ENCODE results near the gene RPS15. TPM values are rescaled to one million over a fixed set of nuclear protein-coding genes. Genes with fewer than 3 reads are reported as not detected.

Gene RPS15
- total RNA-seq: 1,000 to 10,000 TPM; 1,802 to 3,909 (median 2,793) TPM

- 1% methylated on average over 54 of the region's 100 CpGs for WGBS
- H3K9me3 ChIP-seq: no peaks in the 10 kb centered on the region
- peaks cover 56% of the 10 kb centered on the region for H3K36me3 ChIP-seq
- TF ChIP-seq POLR2AphosphoS5 (IDR thresholded peaks at IDR 0.05): peak; percentile 87 to 99 (median 98)
- TF ChIP-seq CTCF (IDR thresholded peaks at IDR 0.05): peak; percentile 83 to 97
- TF ChIP-seq EP300 (IDR thresholded peaks at IDR 0.05): no peak
- TF ChIP-seq POLR2A (IDR thresholded peaks at IDR 0.05): peak; percentile 78 to 91
- peak within 1 kb of the TSS; percentile 58 for H3K4me3 ChIP-seq
- peaks cover 30% of the 10 kb centered on the region for H3K4me1 ChIP-seq
- no peaks in the 10 kb centered on the region for H3K27me3 ChIP-seq
- peak; percentile 96 to 98 for DNase-seq (ENCODE audit: low spot score in 2 of 2)
- H3K27ac ChIP-seq: peak within 1 kb of the TSS; percentile 83
These were observed at the start of gene RPS15 for GRCh38 chr19:1438035-1438932. Gene RPS15, plus strand, starts transcription at chr19:1438396. Its CDS starts 30 bp downstream, at chr19:1438426.

GRCh38 chr19:1388637-1389026, 49.6 kb upstream of the RPS15 start:
- H3K4me1 ChIP-seq: peaks cover 36% of the 10 kb centered on the region
- H3K27me3 ChIP-seq: no peaks in the 10 kb centered on the region
- 89% methylated on average over 3 of the region's 17 CpGs for WGBS
- H3K36me3 ChIP-seq: peaks cover 56% of the 10 kb centered on the region
- TF ChIP-seq POLR2AphosphoS5 (IDR thresholded peaks at IDR 0.05) (no peak), EP300 (IDR thresholded peaks at IDR 0.05) (no peak), POLR2A (IDR thresholded peaks at IDR 0.05) (no peak), CTCF (IDR thresholded peaks at IDR 0.05) (no peak)
- H3K4me3 ChIP-seq: no peak overlapping the region
- H3K9me3 ChIP-seq: no peaks in the 10 kb centered on the region
- no peak overlapping the region for H3K27ac ChIP-seq
- DNase-seq (ENCODE audit: low spot score in 2 of 2): no peak

DNA sequence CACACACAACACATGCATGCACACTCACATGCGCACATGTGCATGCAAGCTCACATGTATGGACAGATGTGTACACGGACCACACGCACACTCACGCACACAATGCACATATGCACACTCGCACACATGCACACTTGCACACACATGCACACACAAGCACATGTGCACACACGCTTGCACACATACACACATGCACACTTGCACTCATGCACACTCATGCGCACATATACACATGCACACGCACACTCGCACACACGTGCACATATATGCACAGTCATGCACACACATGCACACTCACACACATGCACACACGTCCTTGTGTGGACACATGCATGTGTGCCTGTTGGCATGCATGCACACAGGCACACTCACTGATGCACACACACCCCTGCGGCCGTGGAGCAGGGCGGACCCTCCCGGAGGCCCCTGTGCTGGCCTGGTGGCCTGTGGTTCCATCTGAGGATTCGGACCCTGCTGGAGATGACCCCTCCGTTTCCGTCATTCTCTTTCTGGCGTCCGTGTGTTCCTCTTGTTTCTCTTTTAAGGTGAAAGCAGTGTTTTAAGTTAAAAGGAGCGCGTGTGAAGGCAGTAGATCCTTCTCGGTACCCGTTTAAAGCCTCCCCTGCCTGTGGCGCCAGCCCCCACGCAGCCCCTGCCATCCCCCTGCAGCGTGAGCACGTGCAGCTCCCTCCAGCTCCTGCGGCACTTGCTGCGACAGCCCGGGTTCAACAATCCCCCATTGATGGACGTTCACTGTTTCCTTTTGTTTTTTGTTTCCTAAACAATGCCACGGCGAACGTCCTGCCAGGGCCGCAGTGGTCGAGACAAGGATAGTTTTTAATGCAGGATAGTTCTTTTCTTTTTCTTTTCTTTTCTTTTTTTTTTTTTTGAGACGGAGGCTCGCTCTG, 48.9 kb upstream of the RPS15 start:
- no peak for TF ChIP-seq POLR2AphosphoS5 (IDR thresholded peaks at IDR 0.05)
- no peak for TF ChIP-seq CTCF (IDR thresholded peaks at IDR 0.05)
- TF ChIP-seq POLR2A (IDR thresholded peaks at IDR 0.05): no peak
- no peak for TF ChIP-seq EP300 (IDR thresholded peaks at IDR 0.05)
- DNase-seq (ENCODE audit: low spot score in 2 of 2): no peak
- WGBS: 87% methylated on average over 39 of the region's 39 CpGs
- H3K36me3 ChIP-seq: peaks cover 62% of the 10 kb centered on the region
- no peak overlapping the region for H3K27ac ChIP-seq
- H3K4me3 ChIP-seq: no peak overlapping the region
- peaks cover 39% of the 10 kb centered on the region for H3K4me1 ChIP-seq
- no peaks in the 10 kb centered on the region for H3K27me3 ChIP-seq
- no peaks in the 10 kb centered on the region for H3K9me3 ChIP-seq

DNA sequence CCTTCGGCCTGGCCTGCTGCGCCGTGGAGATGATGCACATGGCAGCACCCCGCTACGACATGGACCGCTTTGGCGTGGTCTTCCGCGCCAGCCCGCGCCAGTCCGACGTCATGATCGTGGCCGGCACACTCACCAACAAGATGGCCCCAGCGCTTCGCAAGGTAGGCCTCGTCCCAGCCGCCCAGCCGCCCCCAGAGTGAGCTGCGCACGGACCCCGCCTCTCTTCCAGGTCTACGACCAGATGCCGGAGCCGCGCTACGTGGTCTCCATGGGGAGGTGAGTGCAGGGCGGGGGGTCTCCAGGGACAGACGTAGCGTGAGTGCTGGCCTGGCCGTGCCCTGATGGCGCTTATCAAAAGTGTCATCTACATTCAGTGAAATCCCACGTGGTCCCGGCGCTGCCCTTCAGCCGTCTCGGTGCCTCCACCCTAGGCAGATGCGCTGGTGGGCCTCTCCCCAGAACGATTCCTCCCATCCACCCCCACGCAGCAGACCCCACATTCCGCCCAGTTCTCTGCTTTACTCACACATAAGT, 47.2 kb upstream of the RPS15 start:
- 90% methylated on average over 16 of the region's 42 CpGs for WGBS
- peaks cover 39% of the 10 kb centered on the region for H3K4me1 ChIP-seq
- peaks cover 62% of the 10 kb centered on the region for H3K36me3 ChIP-seq

More for the DNA sequence above, 47.2 kb upstream of the RPS15 start:
- no peak for DNase-seq (ENCODE audit: low spot score in 2 of 2)
- Histone ChIP-seq H3K27me3 (no peaks in the 10 kb centered on the region), H3K4me3 (no peak overlapping the region), H3K27ac (no peak overlapping the region), H3K9me3 (no peaks in the 10 kb centered on the region)
- TF ChIP-seq CTCF (IDR thresholded peaks at IDR 0.05): no peak
- no peak for TF ChIP-seq EP300 (IDR thresholded peaks at IDR 0.05)
- TF ChIP-seq POLR2A (IDR thresholded peaks at IDR 0.05): no peak
- no peak for TF ChIP-seq POLR2AphosphoS5 (IDR thresholded peaks at IDR 0.05)
